NCI-H526 treated with DMSO at 0.1 percent for 48 hours (cell line): Measurements from ENCODE around the gene NXPE3.

Experiments used
- DNase-seq: peaks from one replicate; lab custom pipeline; 2025; lab: John Stamatoyannopoulos, UW

The NXPE3 gene

GRCh38 chr3:101829437-101829830 lies 50.4 kb downstream of the NXPE3 start:
- DNase-seq = no peak

DNA sequence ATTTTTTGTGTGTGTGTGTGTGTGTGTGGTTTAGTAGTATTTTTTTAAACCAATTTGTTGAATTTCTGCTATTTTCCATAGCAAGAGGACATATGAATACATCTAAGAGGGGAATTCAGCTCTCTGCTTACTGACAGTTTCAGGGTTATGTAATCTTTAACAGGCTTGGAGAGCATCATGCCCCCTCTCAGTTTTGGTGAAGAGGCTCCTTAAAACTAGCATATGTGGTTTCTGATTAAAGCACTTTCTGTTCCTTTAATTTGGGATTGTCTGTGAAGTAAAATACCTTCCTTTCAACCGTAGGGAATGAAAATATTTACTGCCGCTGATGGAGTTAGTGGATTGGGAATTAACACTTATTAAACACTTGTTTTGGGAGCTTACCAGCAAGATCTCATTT lies 50.9 kb downstream of the NXPE3 start:
- DNase-seq = no peak

DNA sequence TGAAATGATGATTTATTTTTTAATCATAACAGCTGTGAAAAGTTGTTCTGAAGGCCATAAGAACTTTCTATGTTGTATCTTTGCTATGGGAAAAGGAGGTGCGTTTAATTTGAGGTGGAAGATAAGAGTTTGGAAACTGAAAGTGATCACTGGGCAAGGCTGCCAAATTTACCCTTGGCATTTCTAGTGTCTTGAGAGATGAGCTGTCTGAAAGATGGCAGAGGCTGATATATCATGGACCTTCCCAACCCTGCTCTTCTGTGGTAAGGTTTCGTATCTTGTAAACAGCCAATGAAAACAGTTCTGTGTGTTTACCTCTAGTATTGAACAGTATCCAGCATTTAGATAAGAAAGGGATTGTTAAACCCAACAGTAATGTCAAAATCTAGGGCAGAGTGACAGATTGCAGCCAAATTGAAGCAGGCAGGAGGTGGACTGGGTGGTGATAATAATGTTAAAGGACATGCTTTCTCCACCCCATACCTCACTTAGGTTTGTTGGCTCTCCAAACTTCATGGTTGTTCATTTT lies 54.5 kb downstream of the NXPE3 start:
- no peak for DNase-seq

GRCh38 chr3:101835676-101836075 lies 56.7 kb downstream of the NXPE3 start:
- DNase-seq = no peak

- DNase-seq = no peak
Measured at GRCh38 chr3:101836160-101836559, 57.1 kb downstream of the NXPE3 start.

DNA sequence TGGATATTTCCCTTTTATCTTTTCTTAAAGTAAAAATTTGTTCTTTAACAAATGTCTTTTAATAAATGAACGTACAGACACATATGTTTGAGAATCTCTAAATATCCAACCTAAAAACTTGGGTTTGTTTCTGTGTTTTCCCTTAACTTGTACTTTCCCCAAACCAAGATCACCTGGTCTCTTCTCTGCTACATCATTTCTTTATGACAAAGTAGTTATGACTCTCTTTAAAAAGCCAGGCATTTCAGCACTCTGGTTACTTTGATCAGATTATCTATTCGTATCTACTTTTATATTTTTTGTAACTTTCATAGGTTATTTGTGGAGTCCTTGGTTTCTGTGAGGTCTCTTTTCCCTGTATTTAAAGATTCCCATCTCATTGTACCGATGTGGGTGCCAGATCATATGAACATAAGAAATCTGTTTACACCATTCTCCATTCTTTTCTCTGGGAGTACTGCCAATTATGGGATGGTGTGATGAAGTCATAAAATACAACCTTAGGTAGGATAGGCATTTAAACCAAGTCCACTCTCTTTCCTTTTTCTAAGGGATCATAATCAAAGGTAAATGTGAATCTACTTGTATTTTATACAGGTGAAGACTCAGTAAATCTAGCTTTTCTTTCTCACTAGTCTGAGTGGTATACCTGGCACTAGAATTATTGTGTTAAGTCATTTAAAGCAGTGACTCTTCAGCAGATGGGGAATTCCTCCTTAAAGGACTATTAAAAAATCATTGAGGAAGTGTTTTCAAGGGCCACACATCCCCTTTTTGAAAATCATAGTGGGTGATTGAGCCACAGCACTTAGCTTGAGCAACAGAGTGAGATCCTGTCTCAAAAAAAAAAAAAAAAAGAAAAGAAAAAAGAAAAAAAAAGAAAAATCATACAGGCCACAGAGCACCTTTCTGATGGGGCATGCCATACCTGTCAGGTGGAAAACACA lies 57.9 kb downstream of the NXPE3 start:
- no peak for DNase-seq

DNA sequence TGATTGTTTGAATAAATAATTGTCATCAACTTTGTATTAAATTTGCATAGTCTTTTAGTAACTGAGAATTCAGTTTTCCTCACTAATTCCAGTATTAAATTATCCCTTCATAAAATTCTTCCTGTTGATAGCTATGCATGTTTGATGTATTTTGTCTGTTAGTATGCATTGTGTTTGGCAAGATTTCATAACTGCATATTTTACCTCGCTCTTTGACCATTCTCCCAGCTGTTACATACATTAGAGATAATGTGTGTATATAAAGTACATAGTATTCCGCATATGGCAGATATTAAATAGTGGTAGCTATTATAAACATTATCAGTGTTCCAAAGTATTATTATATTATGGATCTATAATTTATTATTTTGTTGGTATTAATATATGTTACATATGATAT lies 59.7 kb downstream of the NXPE3 start:
- no peak for DNase-seq

GRCh38 chr3:101840066-101840465 lies 61.1 kb downstream of the NXPE3 start:
- no peak for DNase-seq

GRCh38 chr3:101842245-101842934 lies 63.4 kb downstream of the NXPE3 start:
- DNase-seq = no peak

DNA sequence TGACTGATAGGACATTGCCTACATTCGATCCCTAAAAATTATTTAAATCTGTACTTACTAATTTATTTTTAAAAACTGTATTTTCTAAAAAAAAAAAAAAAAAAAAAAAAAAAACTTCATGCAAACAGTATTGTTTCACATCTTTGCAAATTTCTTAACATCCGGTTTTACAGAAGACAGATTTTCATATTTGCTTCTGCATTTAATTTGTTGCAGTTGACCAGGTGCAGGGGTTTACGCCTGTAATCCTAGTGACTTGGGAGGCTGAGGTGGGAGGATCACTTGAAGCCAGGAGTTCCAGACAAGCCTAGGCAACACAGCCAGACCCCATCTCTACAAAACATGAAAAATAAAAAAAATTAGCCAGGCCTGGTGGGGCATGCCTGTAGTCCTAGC lies 63.9 kb downstream of the NXPE3 start:
- DNase-seq = no peak

DNA sequence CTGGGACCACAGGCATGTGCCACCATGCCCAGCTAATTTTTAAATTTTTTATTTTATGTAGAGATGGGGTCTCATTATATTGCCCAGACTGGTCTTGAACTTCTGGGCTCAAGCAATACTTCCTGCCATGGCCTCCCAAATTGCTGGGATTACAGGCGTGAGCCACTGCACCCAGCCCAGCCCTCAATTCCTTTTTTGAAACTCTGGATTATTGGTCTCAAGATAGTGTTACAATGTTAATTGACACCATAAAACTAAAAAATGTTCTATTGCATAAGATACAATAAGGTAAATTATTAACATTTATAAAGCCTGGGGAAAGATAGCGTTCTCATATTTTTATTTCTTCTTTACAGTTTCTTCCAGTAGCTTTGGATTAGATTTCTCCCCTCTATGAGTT lies 66.4 kb downstream of the NXPE3 start:
- no peak for DNase-seq

- DNase-seq = no peak
Measured at GRCh38 chr3:101846709-101847108, 67.7 kb downstream of the NXPE3 start.

DNA sequence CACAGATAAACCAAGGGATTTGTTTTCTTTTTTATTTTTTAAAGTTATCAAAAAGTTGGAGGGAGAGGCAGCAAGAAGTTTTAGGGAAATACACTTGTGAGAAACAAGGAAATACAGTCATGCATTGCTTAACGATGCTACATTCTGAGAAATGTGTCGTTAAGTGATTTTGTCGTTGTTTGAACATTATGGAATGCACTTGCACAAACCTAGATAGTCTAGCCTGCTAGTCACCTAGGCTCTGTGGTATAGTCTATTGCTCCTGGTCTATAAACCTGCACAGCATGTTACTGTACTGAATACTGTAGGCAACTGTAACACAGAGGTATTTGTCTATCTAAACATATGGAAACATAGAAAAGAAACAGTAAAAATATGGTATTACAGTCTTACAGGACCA lies 68.3 kb downstream of the NXPE3 start:
- DNase-seq = no peak

DNA sequence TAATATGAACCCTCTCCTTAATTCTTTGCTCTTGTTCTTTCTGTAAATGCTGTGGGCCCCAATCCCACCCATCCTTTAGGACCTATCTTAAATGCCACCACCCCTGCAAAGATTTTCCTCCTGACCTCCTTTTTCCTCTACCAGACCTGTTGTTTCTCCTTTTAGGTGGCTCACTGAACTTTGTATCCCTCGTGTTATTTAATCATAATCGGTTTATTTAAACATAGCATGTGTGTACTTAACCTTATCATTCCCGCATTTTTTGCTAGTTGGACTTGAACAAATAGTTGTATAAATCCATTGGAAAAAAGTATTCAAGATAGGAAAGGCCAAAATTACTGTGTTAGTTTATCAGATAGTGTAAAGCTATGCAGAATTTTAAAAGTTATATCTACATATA lies 69.3 kb downstream of the NXPE3 start:
- DNase-seq = peak; percentile 61

DNA sequence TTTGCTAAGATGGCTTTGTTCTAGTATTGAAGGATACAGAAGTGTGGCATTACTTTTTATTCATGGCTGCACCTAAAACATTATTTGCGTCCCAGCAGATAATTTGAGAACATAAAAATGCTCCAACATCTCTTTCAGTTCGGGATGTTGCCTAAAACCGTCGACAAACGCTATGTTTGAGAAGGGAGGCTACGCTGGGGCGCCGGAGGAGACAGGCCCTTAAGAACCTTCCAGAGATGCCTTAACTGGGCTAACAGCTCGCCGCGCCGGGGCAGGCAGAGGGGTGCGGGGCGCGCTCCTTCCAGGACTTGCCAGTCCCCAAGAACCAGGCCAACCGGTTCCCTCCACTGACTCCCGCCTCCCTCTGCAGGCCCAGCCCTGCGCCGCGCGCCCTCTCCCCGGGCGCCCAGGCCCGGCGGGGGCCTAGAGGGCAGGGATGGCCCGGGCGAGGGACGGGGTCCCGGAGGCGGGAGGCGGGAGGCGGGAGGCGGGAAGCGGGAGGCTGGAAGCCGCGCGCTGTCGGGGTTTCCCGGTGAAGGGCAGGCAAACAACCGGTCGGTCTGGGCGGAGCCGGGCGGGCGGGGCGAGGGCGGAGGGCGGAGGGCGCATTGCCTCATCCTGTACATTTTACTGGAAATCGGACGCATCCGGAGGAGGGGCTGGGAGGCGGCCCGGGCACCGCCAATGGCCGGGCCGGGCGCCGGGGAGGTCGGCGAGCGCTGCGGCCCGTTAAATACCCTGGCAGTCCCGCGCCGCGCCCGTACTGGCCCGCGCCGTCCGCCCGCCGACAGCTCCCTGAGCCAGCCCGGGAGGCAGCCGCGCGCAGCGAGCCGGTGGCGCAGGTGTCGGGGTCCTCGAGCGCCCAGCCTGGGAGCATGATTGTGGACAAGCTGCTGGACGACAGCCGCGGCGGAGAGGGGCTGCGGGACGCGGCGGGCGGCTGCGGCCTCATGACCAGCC lies 70.0 kb downstream of the NXPE3 start, which contains the start of gene NFKBIZ:
TSS of gene NFKBIZ (plus strand) at position 761 of the 960 bp plus-strand sequence. CDS start at position 876, 115 bp downstream.
- DNase-seq = peak; percentile 86

- DNase-seq = peak; percentile 72
Measured at GRCh38 chr3:101849714-101850245, 70.8 kb downstream of the NXPE3 start.

DNA sequence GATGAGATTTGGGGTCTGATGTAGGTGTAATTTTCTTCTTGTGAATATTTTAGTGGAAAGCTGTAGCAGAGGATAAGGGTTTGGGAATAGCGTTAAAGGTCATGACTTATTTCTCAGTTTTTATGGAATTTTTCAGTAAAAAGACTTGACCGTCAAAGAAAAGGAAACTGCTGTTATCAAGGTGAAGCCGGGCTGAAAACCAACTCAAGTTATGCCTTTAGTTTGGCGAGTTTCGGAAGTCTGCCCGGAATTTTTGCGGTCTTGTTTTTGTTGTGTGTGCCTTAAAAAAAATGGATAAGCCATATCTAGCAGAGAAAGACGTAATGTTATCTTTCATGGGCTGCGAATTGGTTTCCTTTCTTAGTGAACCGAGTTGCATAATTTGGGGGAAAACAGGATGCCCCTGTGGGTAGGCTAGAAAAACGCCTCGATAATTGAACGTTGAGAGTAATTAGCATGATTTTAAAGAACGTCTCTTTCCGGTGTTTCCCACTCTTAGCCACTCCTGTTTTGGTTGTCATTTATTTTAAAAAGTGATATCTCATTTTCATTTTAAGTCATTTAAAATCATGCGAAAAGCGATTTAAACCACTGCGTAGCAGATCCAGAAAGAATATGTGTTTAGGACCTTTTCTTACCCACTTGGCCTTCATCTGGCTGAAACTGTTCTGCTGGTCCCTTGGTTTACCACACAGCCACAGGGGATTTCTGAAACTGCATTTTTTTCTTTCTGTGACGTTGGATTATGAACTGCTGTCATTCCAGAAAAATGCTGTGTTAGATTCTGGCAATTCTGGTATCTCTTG lies 71.4 kb downstream of the NXPE3 start:
- DNase-seq = no peak

DNA sequence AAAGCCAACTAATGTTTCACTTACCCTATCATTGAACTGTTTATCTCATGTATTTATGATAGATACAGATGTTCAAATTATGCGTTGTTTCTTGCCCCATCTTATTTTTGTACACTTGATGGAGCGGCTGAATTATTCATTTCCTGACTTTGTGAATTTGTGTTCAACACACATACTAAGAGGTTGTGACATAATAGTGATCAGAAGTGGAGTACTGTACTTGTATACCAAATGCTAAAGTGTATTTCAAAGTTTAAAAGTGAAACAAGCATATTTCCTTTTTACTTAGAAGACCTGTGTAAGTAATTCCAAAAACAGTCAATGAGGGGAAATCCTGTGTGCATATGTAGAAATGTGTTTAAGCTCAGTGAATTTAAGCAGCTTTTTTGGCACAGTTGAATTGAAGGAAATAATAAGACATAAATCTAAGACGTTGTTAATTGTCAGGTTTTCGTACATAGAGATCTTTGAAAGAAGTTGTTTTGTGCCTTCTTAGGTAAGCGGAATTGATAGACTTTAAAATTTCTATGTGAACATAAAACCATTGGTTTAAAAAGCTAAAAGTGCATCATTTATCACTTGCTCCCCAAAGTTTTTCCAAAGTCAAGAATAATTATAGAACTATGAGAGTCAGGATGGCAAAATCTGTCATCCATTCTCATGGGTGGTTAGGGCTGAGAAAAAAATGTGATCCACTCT lies 72.2 kb downstream of the NXPE3 start:
- DNase-seq = no peak

DNA sequence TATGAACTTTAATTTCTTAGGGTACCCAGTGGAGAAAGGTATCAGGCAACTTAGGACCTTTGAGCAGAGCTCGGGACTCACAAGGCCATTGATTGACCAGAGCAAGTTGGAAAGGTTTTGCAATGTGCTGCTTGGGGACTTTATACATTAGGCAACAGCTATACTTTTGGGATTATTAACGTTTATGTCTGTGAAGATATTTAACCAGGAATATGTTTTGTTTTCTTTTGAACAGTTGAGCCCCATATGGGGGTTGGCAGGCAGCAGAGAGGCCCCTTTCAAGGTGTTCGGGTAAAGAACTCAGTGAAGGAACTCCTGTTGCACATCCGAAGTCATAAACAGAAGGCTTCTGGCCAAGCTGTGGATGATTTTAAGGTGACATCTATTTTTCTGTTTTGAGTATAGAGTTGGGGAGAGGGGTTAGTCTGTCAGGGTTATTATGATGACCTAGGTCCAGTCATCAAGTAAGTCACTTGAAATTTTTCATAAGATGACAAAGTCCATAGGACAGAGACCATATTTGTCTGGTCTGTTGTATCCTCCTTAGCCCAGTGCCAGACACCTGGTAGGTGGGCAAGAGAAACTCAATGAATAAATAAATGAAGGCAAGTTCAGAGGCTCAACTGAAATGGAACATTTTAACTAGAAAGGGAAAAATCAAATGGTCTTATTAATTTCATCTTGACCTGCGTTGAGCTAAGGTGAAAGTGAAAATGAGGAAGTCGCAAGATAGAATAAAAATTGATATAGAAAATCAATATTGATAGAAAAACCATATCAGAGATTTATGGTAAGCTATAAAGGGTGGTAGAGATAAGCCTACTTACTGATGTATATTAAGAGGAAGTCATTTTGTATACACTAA lies 73.1 kb downstream of the NXPE3 start:
- DNase-seq = no peak
